Breast epithelium (tissue), 3 donors: ENCODE results near the gene PLD5.

Experiments used
- CTCF ChIP-seq, 3 donors: fragments of 450-650 bp; IDR thresholded peaks; one replicate each; pipeline ENCODE4 v1.5.1; 2016 to 2017; ENCODE audit warnings: antibody characterized with exemption in 3 of 3, mild to moderate bottlenecking in 3 of 3, moderate library complexity in 3 of 3
- POLR2A ChIP-seq: fragments of 450-650 bp; IDR thresholded peaks from one replicate; pipeline ENCODE4 v1.6.1; 2016; ENCODE audit warnings: antibody characterized with exemption, mild to moderate bottlenecking, moderate library complexity

- TF ChIP-seq CTCF (IDR thresholded peaks at IDR 0.05) (no peak), POLR2A (no peak)
These were observed 317.5 kb downstream of the PLD5 start for GRCh38 chr1:242206994-242207393.
